Heart right ventricle (tissue), 16 donors: ENCODE data around the gene MYL3. TPM values are rescaled to one million over a fixed set of nuclear protein-coding genes. Genes with fewer than 3 reads are reported as not detected.

ENCODE experiments used
- ATAC-seq, 8 donors: fragments of 200-7000 bp; cut with Tn5 transposase; one replicate each; pipeline ENCODE4 v1.9.1; 2020; ENCODE audit warnings: mild to moderate bottlenecking in 8 of 8, moderate library complexity in 8 of 8, moderate number of reproducible peaks in 1 of 8
- DNase-seq, 2 donors: peaks; one replicate each; pipeline ENCODE4 v3.0.0-alpha.2; 2020
- H3K27ac ChIP-seq, 10 donors: fragments of 200-600 bp; sonication (generic) in 2 of 10; one replicate each; pipeline versions ENCODE4 v1.5.0 to v1.8.0; 2020 to 2022; ENCODE audit warnings: mild to moderate bottlenecking in 3 of 10
- H3K27me3 ChIP-seq, 7 donors: fragments of 200-600 bp; one replicate each; pipeline ENCODE4 v1.8.0; 2021 to 2022; ENCODE audit warnings: mild to moderate bottlenecking in 2 of 7
- H3K36me3 ChIP-seq, 9 donors: fragments of 200-600 bp; sonication (generic) in 1 of 9; one replicate each; pipeline versions ENCODE4 v1.5.0 to v1.8.0; 2020 to 2022; ENCODE audit warnings: mild to moderate bottlenecking in 2 of 9
- H3K4me1 ChIP-seq, 9 donors: fragments of 200-600 bp; sonication (generic) in 1 of 9; one replicate each; pipeline versions ENCODE4 v1.5.0 to v1.8.0; 2020 to 2022; ENCODE audit warnings: mild to moderate bottlenecking in 4 of 9
- H3K4me3 ChIP-seq, 10 donors: fragments of 200-600 bp; sonication (generic) in 2 of 10; one replicate each; pipeline versions ENCODE4 v1.5.0 to v1.8.0; 2020 to 2022; ENCODE audit warnings: mild to moderate bottlenecking in 7 of 10, moderate library complexity in 2 of 10
- H3K9me3 ChIP-seq, 11 donors: fragments of 200-600 bp in 10 of 11; sonication (generic) in 2 of 11; one replicate each; pipeline versions ENCODE4 v1.5.0 to v1.8.0; 2013 to 2022; ENCODE audit warnings: mild to moderate bottlenecking in 2 of 11, control low read depth in 1 of 11, moderate library complexity in 1 of 11
- CTCF ChIP-seq, 9 donors: fragments of 200-600 bp; sonication (generic) in 2 of 9; IDR thresholded peaks; one replicate each; pipeline versions ENCODE4 v1.5.0 to v1.8.0; 2021 to 2022; ENCODE audit warnings: antibody characterized with exemption in 9 of 9, mild to moderate bottlenecking in 5 of 9, moderate library complexity in 1 of 9
- WGBS, 2 donors: extraction: QIAGEN DNeasy Blood & Tissue Kit; methylation state at CpG; one replicate each; pipeline ENCODE4 v1.1.7; 2013; ENCODE audit warnings: inconsistent platforms in 1 of 2; 5-methylcytosine and 5-hydroxymethylcytosine counted together
- intact Hi-C, 10 donors: fragments of 100-400 bp; cut with DNase I; formaldehyde crosslinking; loops; one replicate each; pipeline versions ENCODE4 v1.11.1 to v1.14.2; 2022
- polyA plus RNA-seq, 2 donors: library from polyadenylated mRNA; stranded (reverse); fragments of 200-250 nt; gene quantifications; one replicate each; pipeline ENCODE4 v1.2.3, GENCODE V29; 2013
- total RNA-seq, 10 donors: library from RNA; stranded (reverse); fragmentation: NEBNext Ultra II Directional in 3 of 10; extraction: Animal tissue kit (Norgen Biotek cat#: 25700) in 3 of 10; gene quantifications; one replicate each; pipeline versions ENCODE4 v1.2.1 to v1.2.4, GENCODE V29; 2021 to 2023
- donor health status: Arrhythmogenic right ventricular cardiomyopathy.
- donor health status: ischemic (EF 13 %, LVEDD 7.1; RV severe dilation, severe dysfunction).
- donor health status: healthy with polysubstance abuse.
- donor health status: DM: no; HTN: yes; CAD: no.
- donor health status: DM: no; HTN: no; CAD: no.
- donor health status: ischemic (EF 25% LVEDD 6.9; RV normal size, moderate dysfunction).
- donor health status: ischemic (EF 25% LVEDD 5.7; RV mildly dilated, moderate dysfunction).
- donor health status: healthy.
- donor health status: DM: yes; HTN: yes; CAD: no.
- donor health status: Ischemic cardiomyopathy.
- donor health status: ischemic (EF 35%, LVEDD 5.7; RV mildly dilated, moderate dysfunction).
- donor health status: nonischemic (EF 11% LVEDD 7.7; RV severe dilation, severe dysfunction).
- donor health status: DM: yes; HTN: yes; CAD: no.
- donor health status: PGD.
- donor health status: ischemic (EF 29% LVEDD 5.4; RV normal size, mild dysfunction).
- donor health status: nonischemic (EF 23%, LVEDD 6.1; RV moderate dilation, normal function).

Gene MYL3
- total and polyA plus RNA-seq, 12 donors = 5,377 to 9,904 (median 7,587) TPM

GRCh38 chr3:46843508-46843907, 19.7 kb downstream of the MYL3 start:
- Histone ChIP-seq H3K4me1 (peaks cover 10 to 42% (median 28%) of the 10 kb centered on the region in 9 donors), H3K27me3 (peaks cover 0 to 7% (median 0%) of the 10 kb centered on the region in 7 donors), H3K27ac (no peak overlapping the region), H3K9me3 (peaks cover 0 to 49% (median 20%) of the 10 kb centered on the region in 11 donors), H3K4me3 (no peak overlapping the region), H3K36me3 (peaks cover 0 to 33% (median 0%) of the 10 kb centered on the region in 9 donors)
- ATAC-seq = no peak
- no peak for TF ChIP-seq CTCF (IDR thresholded peaks at IDR 0.05)
- no peak for DNase-seq
- 98 to 99% methylated on average over 3 of the region's 3 CpGs for WGBS, 2 donors
- intact Hi-C loops = no loop called here

- DNase-seq (no peak), ATAC-seq (no peak)
- H3K27me3 ChIP-seq = peaks cover 0 to 1% (median 0%) of the 10 kb centered on the region in 7 donors
- peaks cover 0 to 61% (median 20%) of the 10 kb centered on the region in 11 donors for H3K9me3 ChIP-seq
- peaks cover 0 to 50% (median 8%) of the 10 kb centered on the region in 9 donors for H3K36me3 ChIP-seq
- 96 to 100% methylated on average over 1 of the region's 1 CpG for WGBS, 2 donors
- TF ChIP-seq CTCF (IDR thresholded peaks at IDR 0.05) = no peak
- intact Hi-C loops = no loop called here
- H3K4me3 ChIP-seq = no peak overlapping the region
- no peak overlapping the region for H3K27ac ChIP-seq
- H3K4me1 ChIP-seq = peaks cover 0 to 28% (median 5%) of the 10 kb centered on the region in 9 donors
Observed at GRCh38 chr3:46840491-46840890, 22.8 kb downstream of the MYL3 start.

GRCh38 chr3:46838301-46838700, 24.9 kb downstream of the MYL3 start:
- no peak overlapping the region for H3K4me3 ChIP-seq
- no peaks in the 10 kb centered on the region for H3K27me3 ChIP-seq
- no peak for TF ChIP-seq CTCF (IDR thresholded peaks at IDR 0.05)
- peaks cover 0 to 62% (median 8%) of the 10 kb centered on the region in 9 donors for H3K36me3 ChIP-seq
- H3K4me1 ChIP-seq = peaks cover 0 to 26% (median 0%) of the 10 kb centered on the region in 9 donors
- WGBS, 2 donors = 44 to 70% methylated on average over 2 of the region's 2 CpGs
- intact Hi-C loops = no loop called here
- ATAC-seq (no peak), DNase-seq (no peak)
- H3K27ac ChIP-seq = no peak overlapping the region
- H3K9me3 ChIP-seq = peaks cover 0 to 60% (median 20%) of the 10 kb centered on the region in 11 donors

GRCh38 chr3:46835491-46835890, 27.8 kb downstream of the MYL3 start:
- WGBS, 2 donors = 89 to 90% methylated on average over 4 of the region's 4 CpGs
- Histone ChIP-seq H3K4me1 (peaks cover 0 to 26% (median 0%) of the 10 kb centered on the region in 9 donors), H3K27ac (no peak overlapping the region), H3K9me3 (peaks cover 0 to 32% (median 9%) of the 10 kb centered on the region in 11 donors), H3K4me3 (no peak overlapping the region), H3K27me3 (no peaks in the 10 kb centered on the region), H3K36me3 (peaks cover 0 to 59% (median 8%) of the 10 kb centered on the region in 9 donors)
- intact Hi-C loops = no loop called here
- TF ChIP-seq CTCF (IDR thresholded peaks at IDR 0.05) = no peak
- DNase-seq = no peak
- no peak for ATAC-seq
